ENCODE results near the gene TCEAL9.
"Not testable (repeated sequence)": the region's sequence is repeated elsewhere in the genome, so short reads cannot be mapped to it uniquely, and the experiment has no call there.

DNA sequence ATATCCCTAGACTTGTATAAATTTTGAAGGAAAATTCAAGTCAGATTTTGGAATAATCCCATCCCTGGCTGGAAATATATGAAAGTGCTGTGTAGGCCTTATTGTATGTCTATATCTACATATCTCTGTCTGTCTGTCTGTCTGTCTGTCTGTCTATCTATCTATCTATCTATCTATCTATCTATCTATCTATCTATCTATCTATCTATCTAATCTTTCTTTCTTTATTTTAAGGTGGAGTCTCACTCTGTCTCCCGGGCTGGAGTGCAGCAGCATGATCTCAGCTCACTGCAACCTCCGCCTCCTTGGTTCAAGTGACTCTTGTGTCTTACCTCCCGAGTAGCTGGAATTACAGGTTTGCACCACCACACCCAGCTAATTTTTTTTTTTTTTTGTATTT, 3.3 kb downstream of the TCEAL9 start:
- TF ChIP-seq, protein P1, sequence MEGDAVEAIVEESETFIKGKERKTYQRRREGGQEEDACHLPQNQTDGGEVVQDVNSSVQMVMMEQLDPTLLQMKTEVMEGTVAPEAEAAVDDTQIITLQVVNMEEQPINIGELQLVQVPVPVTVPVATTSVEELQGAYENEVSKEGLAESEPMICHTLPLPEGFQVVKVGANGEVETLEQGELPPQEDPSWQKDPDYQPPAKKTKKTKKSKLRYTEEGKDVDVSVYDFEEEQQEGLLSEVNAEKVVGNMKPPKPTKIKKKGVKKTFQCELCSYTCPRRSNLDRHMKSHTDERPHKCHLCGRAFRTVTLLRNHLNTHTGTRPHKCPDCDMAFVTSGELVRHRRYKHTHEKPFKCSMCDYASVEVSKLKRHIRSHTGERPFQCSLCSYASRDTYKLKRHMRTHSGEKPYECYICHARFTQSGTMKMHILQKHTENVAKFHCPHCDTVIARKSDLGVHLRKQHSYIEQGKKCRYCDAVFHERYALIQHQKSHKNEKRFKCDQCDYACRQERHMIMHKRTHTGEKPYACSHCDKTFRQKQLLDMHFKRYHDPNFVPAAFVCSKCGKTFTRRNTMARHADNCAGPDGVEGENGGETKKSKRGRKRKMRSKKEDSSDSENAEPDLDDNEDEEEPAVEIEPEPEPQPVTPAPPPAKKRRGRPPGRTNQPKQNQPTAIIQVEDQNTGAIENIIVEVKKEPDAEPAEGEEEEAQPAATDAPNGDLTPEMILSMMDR (IDR thresholded peaks at IDR 0.05) = not testable (repeated sequence)
- not testable (repeated sequence) for TF ChIP-seq POLR2A (IDR thresholded peaks at IDR 0.05)
